GM19351 (cell line): ENCODE results near the gene ALOX12B.
A peak's percentile ranks its signal among the peaks of the same experiment; 100 is the strongest.
"Not testable (repeated sequence)": the region's sequence is repeated elsewhere in the genome, so short reads cannot be mapped to it uniquely, and the experiment has no call there.

ENCODE experiments used
- ATAC-seq: cut with Tn5 transposase; IDR thresholded peaks from one replicate; pipeline ENCODE4 v1.9.1; 2021; ENCODE audit warnings: mild to moderate bottlenecking, moderate library complexity; ENCODE audit not compliant: unreplicated experiment

Gene ALOX12B

DNA sequence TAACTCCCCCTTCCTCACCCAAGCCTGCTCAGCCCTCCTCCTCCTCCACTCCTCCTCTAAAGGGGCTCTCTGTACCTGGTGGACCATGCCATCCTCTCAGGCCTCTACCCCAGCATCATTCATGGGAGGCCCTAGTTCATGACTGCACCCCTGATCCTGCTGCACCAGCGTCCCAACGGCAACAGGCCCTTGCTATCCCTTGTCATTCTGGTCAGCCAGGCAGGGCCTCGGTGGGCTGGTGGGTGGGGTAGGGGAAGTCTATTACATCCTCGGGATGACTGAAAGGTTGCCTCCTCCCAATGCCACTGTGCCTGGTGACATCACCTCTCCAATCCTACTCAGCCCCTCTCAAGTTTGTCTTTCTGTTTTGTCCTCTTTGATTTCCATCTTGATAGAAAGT lies 19.7 kb downstream of the ALOX12B start:
- ATAC-seq, result no peak

DNA sequence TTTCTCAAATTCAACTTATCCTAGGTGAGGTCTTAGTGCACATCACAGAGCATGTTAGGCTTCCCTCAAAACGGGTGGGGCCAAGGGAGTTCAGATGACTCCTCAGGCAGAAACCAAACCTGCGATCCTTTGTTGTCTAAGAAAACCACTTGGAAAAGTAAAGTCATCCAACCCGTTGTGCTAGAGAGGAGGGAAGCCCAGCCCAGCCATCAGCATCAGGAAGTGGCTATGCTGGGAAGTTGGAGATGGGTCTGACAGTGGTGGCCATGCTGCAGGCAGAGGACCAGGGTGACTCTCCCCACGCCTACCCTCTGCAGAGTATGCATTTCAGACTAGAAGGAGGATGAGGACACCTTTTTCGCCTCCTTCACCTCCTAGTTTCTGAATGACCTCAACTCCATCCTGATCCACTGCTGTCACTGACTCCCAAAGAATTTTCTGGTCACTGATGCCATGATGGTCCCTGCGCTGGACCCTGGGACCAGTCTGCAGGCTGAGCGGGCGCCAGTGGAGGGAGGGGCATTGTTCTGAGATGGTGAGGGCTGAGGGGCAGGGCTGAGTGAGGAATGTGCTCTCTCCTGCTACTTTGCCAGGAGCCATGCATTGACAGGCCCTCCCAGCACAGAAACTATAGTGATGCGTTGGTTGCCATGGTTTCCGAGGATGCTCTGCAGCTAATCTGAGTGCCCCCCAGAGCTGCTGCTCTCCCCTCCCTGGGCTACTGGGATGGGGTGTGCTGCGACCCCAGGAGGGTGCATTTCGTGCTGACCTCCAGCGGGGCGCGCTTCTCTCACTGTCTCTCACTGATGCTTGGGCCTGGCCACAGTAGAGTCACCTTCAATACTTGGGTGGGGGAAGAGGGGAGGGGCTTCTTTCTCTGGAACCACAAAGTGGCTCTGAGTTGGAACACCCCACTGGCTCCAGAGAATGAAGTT lies 20.4 kb downstream of the ALOX12B start:
- ATAC-seq, result no peak

DNA sequence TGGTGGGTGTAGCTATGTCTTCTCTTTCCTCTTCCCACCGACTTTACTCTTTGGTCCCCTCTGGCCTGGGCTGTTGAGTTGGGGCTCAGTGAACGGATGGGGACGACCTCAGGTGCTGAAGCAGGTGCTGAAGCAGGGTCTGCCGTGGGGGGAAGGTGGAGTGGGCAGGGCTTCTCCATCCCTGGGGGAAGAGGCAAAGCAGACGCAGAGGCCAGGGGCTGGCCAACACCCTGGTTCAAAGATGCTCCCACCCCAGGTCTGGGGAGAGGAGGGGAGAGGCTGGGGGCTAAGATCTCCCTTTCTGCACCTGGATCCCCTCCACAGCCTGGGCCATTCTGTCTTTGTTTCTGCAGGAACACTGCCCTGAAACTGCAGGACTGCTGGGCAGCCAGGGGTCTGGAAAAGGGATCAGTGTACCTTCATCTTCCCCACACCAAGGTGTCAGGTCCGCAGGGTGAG lies 22.9 kb downstream of the ALOX12B start:
- ATAC-seq, result no peak

DNA sequence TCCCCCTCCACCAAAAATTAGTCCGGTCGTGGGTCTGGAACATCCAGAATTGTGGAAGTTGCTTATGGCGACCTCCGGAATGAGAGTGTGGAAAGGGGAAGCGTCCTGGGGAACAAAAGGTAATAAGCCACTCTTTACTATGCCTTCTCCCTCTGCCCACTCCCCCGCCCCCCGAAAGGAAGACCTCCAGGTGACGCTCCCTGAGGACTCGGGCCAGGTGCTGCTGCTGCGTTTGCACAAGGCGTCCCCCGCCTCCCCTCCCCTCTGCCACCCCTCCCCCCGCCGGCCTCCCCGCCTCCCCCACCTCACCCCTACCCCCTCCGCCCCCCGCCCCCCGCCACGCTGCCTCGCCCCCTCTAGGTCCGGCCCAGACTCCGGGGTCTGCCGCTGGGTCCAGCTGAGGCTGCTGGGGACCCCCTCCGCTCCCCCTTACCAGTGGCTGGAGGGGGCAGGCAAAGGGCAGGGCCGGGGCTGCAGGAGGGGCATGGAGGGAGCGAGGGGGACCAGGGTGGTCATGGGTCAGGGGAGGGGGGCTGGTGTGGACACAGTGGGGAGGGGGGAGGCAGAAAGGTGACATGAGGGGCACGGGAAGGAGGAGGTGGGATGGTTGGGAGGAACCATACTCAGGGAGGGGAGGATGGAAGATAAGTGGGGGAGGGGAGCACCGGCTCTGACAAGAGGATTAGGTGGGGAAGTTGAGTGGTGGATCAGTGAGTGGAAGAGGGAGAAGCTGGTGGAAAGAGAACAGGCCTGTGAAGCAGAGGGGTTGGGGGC lies 23.6 kb downstream of the ALOX12B start:
- no peak for ATAC-seq

DNA sequence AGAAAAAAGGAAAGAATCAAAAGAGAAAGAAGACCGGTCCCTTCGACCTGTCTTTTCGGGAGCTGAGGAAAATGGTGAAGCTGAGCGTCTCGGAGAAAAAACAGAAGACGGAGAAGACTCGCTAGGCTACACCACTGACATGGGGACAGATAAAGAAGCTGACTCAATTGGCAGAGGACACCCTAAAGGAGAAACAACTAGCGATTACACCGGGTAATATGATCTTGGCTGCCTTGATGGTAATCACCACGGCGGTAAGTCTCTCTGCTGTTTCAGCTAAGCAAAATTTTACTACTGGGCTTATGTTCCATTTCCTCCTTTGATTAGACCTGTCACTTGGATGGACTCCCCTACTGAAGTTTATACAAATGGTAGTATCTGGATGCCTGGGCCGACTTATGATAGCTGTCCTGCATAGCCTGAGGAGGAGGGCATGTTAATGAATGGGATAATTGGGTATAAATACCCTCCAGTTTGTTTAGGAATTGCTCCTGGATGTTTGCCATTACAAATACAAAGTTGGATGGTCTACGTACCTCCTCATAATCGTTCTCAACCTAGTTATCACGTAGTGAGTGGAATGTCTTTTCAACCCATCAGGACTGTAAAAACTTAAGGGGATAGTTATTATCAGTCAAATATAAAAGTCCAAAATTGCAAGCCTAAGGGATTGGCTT lies 24.6 kb downstream of the ALOX12B start:
- no peak for ATAC-seq

DNA sequence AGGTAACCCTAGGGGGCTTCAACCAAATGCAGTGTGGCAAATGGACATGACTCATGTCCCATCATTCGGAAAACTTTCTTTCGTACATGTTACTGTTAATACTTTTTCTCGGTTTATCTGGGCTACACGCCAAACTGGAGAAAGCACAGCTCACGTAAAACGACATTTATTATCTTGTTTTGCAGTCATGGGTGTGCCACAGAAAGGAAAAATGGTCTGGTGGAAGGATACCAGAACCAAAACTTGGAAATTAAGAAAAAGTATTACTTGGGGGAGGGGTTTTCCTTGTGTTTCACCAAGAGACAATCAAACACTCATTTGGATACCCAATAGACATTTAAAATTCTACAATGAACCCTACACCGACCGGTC lies 25.1 kb downstream of the ALOX12B start:
- ATAC-seq, result no peak

DNA sequence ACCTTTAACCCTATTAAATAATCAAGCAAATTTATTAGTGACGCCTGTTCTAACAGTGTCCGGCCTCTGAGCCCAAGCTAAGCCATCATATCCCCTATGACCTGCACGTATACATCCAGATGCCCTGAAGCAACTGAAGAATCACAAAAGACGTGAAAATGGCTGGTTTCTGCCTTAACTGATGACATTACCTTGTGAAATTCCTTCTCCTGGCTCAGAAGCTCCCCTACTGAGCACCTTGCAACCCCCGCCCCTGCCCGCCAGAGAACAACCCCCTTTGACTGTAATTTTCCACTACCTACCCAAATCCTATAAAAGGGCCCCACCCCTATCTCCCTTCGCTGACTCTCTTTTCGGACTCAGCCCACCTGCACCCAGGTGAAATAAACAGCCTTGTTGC lies 25.7 kb downstream of the ALOX12B start:
- not testable (repeated sequence) for ATAC-seq

DNA sequence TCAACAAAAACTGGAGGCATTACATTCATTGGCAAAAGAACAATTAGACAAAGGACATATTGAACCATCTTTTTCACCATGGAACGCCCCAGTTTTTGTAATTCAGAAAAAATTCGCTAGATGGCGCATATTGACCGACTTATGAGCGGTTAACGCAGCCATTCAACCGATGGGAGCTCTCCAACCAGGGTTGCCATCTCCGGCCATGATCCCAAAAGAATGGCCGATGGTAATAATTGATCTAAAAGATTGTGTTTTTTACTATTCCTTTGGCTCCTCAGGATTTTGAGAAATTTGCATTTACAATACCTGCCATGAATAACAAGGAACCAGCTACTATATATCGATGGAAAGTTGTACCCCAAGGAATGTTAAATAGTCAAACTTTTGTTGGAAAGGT lies 27.2 kb downstream of the ALOX12B start:
- no peak for ATAC-seq

DNA sequence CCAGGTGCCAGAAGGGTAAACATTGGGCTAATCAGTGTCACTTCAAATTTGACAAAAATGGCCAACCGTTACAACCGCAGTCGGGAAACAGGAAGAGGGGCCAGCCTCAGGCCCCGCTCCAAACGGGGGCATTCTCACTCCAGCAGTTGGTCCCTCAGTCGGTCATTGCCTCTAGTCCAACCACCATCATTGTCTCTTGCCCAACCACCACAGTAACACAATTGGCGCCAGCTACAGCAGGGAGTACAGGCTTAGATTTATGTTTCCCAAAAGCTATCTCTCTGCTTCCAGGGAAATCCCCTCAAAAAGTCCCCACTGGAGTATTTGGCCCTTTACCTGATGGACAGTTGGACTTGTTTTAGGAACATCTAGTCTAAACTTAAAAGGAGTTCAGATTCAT lies 28.4 kb downstream of the ALOX12B start:
- no peak for ATAC-seq

DNA sequence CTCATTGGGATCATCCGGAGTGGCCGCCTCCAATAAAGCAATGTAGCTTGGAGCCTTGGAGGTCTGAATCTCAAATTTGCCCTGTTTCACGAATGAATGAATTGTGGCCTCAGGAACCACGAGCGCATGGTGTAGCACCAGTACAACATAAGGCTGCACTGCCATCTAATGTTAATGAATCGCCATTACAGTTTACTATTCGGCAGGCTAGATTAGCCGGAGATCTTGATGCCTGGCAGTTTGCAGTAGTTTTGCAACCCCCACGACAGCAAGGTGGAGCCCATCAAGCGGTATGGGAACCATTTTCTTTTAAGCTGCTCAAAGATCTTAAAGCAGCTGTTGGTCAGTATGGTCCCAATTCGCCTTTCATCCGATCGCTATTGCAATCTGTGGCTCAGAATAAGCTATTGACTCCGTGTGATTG lies 29.8 kb downstream of the ALOX12B start:
- no peak for ATAC-seq

DNA sequence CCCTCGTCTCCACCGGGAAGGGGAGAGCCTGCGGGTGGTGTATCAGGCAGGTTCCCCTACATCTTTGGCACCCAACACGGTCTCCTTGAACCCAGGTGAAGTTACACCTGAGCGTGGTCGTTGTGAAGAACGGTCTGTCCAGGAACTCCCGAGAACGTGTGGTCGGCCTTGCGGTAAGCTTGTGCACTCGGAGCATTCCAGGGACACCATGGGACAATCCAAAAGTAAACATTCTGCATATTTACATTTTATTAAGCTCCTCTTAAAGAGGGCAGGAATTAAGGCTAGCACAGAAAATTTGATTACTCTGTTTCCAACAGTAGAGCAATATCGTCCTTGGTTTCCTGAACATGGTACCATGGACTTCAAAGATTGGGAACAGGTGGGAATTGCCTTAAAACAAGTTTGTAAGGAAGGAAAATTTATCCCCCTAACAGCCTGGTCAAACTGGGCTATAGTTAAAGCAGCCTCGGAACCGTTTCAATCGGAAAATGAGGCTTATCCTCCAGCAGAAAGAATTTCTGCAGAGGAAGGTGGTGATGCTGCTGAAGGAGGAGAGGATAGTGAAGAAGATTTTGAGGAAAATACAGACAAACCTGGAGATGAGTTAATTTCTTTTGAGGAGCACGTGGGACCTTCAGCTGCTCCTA lies 30.4 kb downstream of the ALOX12B start:
- no peak for ATAC-seq

DNA sequence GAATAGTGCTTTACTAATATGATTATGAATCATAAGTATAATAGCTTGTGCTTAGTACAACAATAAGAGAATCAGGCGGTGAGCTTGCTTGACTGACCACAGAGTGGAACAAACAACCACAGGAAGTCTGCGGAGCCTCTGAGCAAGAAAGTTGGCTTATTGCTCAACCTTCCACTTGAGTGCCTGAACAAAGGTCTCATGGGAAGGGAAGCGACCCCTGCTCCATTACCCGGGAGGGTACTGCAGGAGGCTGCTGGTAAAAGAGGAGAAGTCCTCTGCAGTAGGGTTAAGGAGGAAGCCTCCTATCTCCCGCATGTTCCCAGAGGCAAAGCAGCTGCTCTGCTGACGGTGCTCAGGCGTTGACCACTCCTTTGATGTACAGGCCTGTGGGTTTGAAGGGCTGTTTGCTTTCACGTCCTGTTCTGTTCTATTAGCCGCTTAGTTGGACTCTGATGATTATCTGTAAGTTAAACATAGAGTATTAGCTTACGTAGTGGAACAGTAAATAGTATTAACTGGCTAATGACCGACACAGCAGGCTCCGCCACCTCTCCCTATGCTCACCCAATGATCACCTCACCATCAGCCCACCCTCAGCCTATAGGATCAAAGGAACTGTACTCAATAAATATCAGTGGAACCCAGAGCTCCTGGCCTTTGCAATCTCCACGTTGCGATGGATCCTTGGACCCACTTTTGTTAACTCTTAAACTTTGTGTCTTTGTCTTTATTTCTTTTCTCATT lies 31.1 kb downstream of the ALOX12B start:
- peak; percentile 39 for ATAC-seq

DNA sequence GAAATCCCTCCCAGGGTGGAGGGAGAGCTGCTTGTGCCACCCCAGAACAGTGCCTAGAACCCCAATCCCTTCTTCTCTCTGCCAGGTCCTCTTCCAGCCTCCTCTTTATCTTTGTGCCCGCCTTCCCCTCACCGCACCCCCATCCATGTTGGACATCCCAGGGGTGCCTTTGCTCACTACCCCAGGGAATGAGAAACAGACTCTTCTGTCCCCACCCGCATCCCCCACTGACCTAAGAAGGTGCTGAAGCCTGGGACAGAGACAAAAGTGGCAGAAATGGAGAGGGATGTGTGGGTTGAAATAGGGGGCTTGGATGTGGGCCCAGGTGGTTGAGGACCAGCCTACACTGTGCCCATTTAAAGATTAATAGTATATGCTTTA lies 31.7 kb downstream of the ALOX12B start:
- ATAC-seq, result no peak

DNA sequence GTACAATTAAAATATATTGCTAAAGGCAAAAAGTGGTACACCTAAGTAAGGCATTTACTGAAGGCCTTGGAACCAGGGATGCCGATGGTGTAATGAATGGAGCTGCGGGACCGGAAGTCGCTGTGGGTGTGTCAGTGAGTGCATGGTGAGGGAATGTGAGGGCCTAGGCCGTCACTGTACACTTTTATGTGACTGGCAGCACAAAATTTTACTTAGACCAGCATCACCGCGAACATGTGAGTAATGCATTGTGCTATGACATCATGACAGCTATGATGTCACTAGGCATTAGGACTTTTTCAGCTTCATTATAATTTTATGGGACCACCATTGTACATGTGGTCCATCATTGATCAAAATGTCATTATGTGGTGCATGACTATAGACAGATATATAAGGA lies 33.9 kb downstream of the ALOX12B start:
- no peak for ATAC-seq

DNA sequence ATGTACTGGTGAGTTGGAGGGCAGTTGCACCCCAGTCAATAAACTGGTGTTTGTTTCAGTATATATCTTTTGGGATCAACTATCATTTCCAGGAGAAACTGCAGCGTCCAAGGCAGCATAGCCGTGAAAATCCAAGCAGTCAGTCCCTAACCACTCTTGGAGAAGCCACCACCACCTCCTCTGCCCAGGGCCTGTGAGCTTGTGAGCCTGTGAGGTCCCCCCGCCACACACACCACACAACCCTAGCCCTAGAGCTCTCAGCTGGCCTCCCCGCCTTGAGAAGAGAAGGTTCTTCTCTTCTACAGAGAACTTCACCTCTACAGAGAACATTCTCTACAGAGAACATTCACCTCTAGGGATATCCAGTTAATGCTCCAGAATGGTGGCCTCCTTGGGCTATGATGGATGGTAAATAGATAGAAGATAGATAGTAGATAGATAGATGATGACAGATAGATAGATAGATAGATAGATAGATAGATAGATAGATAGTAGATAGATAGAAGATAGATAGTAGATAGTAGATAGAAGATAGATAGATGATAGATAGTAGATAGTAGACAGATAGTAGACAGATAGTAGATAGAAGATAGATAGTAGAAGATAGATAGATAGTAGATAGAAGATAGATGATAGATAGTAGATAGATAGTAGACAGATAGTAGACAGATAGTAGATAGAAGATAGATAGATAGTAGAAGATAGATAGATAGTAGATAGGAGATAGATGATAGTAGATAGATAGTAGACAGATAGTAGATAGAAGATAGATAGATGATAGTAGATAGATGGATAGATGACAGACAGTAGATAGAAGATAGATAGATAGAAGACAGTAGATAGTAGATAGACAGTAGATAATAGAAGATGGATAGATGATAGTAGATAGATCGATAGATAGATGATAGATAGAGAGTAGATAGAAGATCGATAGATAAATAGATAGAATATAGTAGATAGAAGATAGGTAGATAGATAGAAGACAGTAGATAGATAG lies 35.0 kb downstream of the ALOX12B start:
- no peak for ATAC-seq

DNA sequence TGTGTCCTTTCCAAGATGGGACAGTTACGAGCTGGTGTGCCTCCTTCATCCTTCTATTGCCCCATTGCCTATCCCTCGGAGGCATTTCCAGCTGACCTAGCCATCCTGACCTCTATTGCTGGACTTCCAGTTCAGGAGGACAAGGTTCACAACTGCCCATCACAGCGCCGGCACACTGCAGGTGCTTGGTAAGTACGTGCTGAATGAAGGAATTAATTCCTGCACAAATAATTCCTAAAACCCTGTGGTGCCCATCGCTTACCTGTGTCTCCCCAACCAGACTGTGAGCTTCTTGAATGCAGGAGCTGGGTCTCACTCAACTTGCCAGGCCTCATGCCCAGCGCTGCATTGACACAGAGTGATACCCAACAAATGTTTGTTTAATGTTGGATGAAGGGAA lies 35.7 kb downstream of the ALOX12B start:
- ATAC-seq, result no peak

DNA sequence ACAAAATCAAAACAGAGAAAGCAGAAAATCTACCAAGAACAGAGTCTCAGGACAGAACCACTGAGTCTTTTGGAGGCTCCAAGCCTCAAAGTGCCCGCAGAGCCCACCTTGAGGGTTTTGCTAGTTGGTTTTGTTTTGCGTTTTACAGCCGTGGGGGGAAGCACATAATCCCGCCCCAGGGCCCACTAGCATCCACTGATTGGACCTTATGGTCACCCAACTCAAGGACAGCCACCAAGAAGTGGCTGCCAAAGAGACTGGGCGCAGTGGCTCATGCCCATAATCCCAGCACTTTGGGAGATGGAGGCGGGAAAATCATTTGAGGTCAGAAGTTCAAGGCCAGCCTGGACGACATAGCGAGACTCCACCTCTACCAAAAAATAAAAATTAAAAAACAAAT lies 38.8 kb downstream of the ALOX12B start:
- no peak for ATAC-seq

DNA sequence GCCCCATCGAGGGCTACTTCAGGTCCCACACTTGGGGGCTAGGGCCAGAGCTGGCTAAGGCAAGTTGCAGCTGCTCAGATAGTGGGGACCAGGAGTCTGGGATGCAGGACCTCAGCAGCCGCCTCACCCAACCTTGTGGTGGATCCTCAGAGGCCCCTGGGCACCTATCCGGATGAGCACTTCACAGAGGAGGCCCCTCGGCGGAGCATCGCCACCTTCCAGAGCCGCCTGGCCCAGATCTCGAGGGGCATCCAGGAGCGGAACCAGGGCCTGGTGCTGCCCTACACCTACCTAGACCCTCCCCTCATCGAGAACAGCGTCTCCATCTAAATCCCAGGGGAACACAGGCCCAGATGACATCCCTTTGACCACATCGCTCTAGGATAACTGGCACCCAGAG lies 39.3 kb downstream of the ALOX12B start:
- no peak for ATAC-seq

DNA sequence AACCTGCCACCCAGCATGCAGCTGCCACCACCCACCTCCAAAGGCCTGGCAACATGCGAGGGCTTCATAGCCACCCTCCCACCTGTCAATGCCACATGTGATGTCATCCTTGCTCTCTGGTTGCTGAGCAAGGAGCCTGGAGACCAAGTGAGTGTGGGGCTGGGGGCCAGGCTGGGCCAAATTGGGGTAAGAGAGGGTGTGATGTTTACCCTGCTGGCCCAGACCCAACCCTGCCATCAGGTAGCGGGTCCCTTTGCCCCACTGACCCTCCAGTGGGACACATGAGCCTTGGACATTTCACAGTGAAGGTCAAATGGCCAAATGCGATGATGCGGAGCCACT lies 39.8 kb downstream of the ALOX12B start:
- no peak for ATAC-seq
